Measurements from ENCODE around the gene CD40.

CD40 gene

GRCh38 chr20:46122516-46123481 lies 4.7 kb downstream of the CD40 start:
- DNase-seq (ENCODE audit: low spot score) = no peak

DNA sequence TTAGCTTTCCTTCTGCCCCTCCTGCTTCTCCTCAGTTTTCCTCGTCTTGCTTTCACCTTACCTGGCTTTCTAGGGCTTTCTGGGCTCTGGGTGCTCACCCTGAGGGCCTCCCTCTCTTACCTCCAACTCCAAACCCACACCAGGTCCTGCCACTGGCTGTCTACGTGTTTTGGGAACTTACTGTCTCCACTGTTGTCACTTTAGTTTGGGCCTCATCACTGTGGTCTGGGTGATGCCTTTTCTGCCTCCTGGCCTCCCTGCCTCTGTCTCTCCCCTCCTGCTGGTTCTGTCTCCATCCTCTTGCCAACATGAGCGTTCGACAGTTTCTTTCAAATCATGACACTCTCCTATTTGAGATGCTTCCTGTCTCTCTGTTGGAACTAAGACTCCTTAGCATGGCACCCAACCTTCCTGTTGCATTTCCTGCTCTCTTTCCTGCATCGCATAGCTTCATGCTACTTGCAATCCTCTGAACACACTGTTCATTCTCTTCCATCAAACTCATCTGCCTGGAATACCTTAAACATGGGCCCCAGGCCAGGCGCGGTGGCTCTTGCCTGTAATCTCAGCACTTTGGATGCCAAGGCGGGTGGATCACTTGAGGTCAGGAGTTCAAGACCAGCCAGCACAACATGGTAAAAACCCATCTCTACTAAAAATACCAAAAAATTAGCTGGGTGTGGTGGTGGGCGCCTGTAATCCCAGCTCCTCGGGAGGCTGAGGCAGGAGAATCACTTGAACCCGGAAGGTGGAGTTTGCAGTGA lies 5.5 kb downstream of the CD40 start:
- DNase-seq (ENCODE audit: low spot score) = no peak

DNA sequence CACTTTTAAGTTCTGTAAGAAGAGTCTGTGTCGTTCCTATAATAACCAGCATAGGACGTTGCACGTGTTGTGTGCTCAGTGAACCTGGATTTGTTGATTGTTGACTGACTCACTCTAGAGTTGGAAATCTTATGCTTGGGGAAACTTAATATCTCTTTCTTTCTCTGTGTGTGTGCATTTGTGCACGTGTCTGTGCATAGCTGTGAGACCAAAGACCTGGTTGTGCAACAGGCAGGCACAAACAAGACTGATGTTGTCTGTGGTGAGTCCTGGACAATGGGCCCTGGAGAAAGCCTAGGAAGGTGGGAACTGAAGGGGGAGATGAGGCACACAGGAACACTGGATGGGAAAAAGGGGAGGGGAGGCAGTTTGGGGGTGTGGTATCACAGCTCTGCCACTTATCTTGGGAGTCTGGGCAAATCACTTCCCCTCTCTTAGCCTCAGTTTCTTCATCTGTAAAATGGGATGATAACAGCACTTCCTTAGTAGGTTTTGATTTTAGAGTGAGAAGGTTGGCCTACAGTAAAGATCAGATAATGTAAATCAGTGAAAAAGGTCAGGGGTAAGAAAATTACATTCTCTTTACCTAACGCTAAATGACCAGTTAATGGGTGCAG lies 8.4 kb downstream of the CD40 start:
- no peak for DNase-seq (ENCODE audit: low spot score)

GRCh38 chr20:46127396-46128010 lies 9.4 kb downstream of the CD40 start:
- no peak for DNase-seq (ENCODE audit: low spot score)

- peak; percentile 86 for DNase-seq (ENCODE audit: low spot score)
Measured at GRCh38 chr20:46128310-46129151, 10.4 kb downstream of the CD40 start.

GRCh38 chr20:46129955-46130481 lies 11.9 kb downstream of the CD40 start:
- DNase-seq (ENCODE audit: low spot score) = no peak

DNA sequence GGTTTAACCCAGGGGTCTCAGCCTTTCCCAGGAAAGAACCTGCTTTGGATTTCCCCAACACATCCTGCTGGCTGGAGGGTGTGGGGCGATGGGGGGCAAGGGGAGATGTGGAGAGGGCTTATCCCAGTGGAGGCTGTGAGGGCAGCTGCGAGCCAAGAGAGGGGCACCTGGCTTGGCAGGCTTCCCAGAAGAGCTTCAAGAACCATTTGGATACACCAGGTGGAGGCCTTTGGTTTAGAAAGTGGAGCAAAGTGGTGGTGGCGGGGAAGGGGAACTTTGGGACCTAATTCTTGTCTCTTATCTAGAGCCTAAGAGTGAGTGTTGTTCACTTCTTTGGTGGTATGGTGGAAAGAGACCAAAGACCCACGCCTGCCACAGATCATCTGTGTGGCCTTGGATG lies 12.4 kb downstream of the CD40 start:
- no peak for DNase-seq (ENCODE audit: low spot score)

DNA sequence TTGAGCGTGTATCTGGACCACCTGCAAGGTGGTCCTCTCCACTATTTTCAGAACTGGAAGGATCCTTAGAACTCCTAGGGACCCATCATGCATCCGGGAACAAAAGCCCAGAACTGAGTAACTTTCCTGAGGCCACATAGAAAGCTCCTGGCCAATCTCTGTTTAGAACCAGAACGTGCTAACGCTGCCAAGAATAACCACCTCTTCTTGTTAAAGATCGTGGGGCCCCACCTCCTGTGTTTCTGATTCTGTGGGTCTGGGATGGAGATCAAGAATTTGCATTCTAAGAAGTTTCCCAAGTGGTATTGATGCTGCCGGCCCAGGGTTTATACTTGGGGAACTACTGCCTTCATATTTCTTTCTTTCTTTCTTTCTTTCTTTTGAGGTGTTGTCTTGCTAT lies 13.3 kb downstream of the CD40 start:
- DNase-seq (ENCODE audit: low spot score) = no peak

DNA sequence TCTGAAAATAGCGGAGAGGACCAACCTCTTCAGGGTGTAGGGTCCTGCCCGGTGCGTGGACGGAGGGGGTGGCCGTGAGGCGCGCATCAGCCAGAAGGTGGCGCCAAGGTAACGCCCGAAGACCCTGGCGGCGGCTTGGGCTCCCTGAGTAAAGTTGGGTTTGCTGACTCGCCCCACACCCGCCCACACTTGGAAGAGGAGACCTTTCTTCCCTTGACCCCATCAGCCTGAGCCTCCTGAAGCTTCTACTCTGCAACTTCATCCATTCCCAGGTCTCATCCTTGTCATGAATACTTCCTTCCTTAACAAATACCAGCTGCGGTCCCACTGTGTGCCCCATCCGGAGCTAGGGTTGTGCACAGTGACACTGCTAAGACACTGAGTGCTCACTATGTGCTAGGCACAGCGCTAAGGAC lies 14.6 kb downstream of the CD40 start:
- peak; percentile 88 for DNase-seq (ENCODE audit: low spot score)

DNA sequence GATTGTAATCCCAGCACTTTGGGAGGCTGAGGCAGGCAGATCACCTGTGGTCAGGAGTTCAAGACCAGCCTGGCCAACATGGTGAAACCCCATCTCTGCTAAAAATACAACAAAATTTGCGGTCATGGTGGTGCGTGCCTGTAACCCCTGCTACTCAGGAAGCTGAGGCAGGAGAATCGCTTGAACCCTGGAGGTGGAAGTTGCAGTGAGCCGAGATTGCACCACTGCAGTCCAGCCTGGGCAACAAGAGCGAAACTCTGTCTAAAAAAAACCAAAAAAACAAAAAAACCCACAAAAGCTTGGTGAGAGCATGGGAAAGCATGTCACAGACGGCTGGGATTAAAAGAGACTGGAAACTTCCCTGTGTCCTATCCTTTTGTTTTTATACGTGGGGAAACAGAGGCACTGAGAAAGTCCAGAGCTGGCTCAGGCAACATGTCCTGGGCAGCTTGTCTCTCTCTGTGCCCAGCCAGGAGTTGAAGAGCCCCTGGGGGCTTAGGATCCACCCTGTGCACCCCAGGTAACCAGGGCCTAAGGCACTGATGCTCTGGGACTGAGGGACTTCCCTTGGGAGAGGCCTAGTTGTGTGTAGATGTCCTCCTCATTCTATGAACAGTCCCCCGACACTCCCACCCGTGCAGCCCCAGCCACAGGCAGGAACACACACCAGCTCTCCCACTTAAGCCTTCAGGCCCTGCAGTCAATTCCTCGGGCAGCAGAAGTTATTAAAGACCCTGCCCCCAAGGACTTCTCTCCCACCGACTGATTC lies 16.0 kb downstream of the CD40 start:
- no peak for DNase-seq (ENCODE audit: low spot score)

DNA sequence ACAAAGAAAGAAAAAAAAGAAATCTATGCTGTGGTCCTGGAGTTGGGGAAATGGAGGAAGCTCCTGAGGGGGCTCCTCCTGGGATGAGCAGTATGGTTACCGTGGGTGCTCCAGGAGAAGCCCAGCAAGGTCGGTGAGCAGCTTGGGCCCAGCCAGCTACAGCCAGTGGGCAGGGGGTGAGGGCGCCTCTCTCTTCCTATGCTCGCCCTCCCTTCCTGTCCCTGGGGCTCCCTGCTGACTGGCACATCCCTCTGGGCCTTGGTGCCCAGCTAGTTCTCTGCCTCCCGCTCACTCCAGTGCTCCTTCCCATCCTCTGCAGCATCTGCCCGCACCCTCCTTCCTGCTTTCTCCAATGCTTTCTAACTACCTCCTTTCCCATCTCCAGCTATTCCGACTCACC lies 16.6 kb downstream of the CD40 start:
- no peak for DNase-seq (ENCODE audit: low spot score)

DNA sequence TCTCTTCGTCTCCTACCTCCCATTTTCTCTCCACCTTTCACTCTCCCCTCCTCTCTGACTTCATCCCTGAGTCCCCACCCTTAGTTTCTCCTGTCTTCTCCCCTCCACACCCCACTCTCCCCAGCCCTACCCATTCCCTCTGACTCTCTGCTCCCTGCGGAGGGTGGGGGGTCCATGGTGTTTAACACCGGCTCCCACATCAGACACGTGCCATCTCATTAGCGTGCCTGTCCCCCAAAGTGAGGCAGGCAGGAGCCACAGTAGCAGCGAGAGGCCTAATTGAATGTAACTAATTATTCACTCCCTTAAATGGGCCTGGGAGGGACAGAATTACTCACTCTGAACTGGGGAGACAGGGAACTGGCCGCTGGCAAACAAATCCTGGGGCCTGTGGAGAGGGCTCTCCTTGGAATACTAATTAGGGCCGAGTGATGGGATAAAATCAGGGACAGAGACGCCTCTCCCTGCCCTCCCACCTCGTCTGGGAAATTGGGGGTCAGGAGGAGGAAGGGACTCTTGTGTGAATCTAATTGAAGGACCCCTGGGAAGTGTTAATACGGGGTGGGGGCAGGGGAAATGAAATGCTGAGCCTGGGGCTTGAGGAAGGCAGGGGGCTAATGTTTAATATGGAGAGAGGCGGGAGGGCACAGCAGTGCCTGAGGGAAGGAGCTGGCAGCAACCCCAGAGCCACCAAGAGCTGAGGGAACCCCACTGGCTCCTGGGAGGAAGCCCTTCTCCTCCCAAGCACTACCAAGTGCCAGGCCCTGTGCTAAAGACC lies 17.9 kb downstream of the CD40 start:
- no peak for DNase-seq (ENCODE audit: low spot score)

- DNase-seq (ENCODE audit: low spot score) = no peak
Measured at GRCh38 chr20:46137816-46138215, 19.7 kb downstream of the CD40 start.

GRCh38 chr20:46139266-46139889 lies 21.3 kb downstream of the CD40 start:
- DNase-seq (ENCODE audit: low spot score) = no peak

DNA sequence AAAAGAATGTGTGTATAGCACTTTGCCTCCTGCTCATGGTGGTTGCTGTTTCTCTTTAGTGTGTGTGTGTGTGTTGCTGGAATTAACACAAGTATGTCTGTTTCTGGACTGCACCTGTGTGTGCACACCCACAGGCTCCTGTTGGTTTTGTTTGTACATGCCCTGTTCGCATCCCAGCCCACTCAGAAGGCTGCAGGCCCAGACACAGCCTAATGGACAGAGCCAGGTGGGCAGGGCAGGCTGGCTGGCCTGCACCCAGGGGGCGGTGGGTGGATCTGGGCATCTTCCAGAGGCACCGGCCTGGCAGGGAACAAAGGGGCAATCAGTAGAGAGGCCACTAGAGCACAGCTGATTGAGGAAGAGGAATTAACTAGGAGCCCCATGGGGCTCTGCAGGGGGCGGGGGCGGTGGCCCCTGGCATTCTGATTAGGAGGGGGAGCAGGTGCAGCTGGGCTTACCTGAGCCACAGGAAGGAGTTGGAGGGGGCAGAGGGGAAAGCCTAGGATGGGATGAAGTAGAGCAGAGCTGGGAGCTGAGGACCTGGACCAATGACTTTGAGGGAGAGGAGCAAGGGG lies 21.9 kb downstream of the CD40 start:
- no peak for DNase-seq (ENCODE audit: low spot score)

DNA sequence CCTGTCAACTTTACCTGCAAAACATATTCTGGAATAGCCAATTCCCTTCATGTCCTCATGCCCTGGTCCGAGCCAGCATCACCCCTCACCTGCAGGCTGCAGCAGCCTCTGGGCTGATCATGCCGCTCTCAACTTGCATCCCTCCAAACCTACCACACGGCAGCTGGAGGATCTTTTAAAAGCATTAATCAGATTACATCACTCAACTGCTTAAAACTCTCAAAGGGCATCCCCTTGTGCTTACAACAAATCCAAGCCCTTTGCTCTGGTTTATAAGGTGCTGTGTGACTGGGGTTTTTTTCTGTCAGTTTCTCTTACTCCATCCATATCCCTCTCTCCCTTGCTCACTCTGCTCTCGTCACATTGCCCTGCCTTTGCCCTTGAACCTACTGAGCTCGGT lies 24.0 kb downstream of the CD40 start:
- no peak for DNase-seq (ENCODE audit: low spot score)

GRCh38 chr20:46144432-46145025 lies 26.4 kb downstream of the CD40 start:
- no peak for DNase-seq (ENCODE audit: low spot score)

DNA sequence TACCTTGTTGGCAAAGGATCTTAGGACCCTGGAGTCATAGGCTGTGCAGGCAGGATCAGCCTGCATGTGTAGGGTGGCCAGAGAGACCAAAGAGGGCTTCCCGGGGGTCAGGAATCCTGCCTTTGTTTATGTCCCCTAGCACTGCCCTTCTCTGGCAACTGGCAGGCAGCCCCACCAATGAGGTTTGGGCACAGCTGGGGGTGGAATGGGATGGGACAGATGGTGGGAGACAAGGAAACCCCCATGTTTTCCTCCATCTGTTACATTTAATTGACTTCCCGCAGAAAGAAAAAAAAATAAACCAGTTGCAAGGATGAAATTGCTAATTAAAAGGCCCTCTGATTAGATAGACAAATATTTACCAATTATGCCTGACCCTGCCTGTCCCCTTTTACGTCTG lies 27.6 kb downstream of the CD40 start:
- DNase-seq (ENCODE audit: low spot score) = peak; percentile 54
